B cell (primary cell): ENCODE data around the gene APBB3.

Experiments
- EZH2 ChIP-seq: IDR thresholded peaks from 2 replicates; pipeline ENCODE4 v1.6.1; 2012; ENCODE audit warnings: borderline replicate concordance, low read depth, mild to moderate bottlenecking, moderate library complexity, low read length; ENCODE audit not compliant: insufficient read depth, poor library complexity, severe bottlenecking
- TF ChIP-seq, protein P1 (sequence below): fragments of 200-600 bp; IDR thresholded peaks from one replicate; pipeline ENCODE4 v1.8.0; 2022; ENCODE audit warnings: antibody characterized with exemption, mild to moderate bottlenecking

- TF ChIP-seq, protein P1, sequence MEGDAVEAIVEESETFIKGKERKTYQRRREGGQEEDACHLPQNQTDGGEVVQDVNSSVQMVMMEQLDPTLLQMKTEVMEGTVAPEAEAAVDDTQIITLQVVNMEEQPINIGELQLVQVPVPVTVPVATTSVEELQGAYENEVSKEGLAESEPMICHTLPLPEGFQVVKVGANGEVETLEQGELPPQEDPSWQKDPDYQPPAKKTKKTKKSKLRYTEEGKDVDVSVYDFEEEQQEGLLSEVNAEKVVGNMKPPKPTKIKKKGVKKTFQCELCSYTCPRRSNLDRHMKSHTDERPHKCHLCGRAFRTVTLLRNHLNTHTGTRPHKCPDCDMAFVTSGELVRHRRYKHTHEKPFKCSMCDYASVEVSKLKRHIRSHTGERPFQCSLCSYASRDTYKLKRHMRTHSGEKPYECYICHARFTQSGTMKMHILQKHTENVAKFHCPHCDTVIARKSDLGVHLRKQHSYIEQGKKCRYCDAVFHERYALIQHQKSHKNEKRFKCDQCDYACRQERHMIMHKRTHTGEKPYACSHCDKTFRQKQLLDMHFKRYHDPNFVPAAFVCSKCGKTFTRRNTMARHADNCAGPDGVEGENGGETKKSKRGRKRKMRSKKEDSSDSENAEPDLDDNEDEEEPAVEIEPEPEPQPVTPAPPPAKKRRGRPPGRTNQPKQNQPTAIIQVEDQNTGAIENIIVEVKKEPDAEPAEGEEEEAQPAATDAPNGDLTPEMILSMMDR = no peak
- no peak for TF ChIP-seq EZH2
These were observed 39.3 kb upstream of the APBB3 start for GRCh38 chr5:140603734-140604133.
